HCT116 (cell line): ENCODE results near the gene ARTN. TPM values are rescaled to one million over a fixed set of nuclear protein-coding genes. Genes with fewer than 3 reads are reported as not detected.
A peak's percentile ranks its signal among the peaks of the same experiment; 100 is the strongest.

Source experiments
- ATAC-seq: fragments of 200-7000 bp; cut with Tn5 transposase; 2 replicates; pipeline ENCODE4 v1.9.1; 2020; ENCODE audit warnings: mild to moderate bottlenecking, moderate library complexity
- BruUV-seq: library from RNA; stranded (reverse); fragments of 400-500 nt; replicated peaks from 2 replicates; lab custom pipeline; 2021; lab: Mats Ljungman, UMichigan
- CTCF ChIA-PET: fragments of 300-600 bp; sonication (Branson Sonifier 250); formaldehyde crosslinking; loops from one replicate; lab custom pipeline; 2021; ENCODE audit warnings: antibody characterized with exemption; lab: Charles Lee
- POLR2A ChIA-PET: fragments of 300-600, 350-600 bp; sonication (Branson Sonifier 250); formaldehyde crosslinking; loops from one replicate; lab custom pipeline; 2021; ENCODE audit warnings: antibody characterized with exemption; lab: Charles Lee
- RAD21 ChIA-PET, 2 experiments: fragments of 300-600 bp; sonication (Branson Sonifier 250); formaldehyde crosslinking; loops; one replicate each; lab custom pipeline; 2023; ENCODE audit warnings: low total read pairs in 2 of 2; ENCODE audit not compliant: uncharacterized antibody in 2 of 2, unreplicated experiment in 2 of 2, low non-redundant PET in 1 of 2; lab: Charles Lee
- DNase-seq: peaks from one replicate; pipeline ENCODE4 v3.0.0-alpha.2; 2010; ENCODE audit warnings: low read depth, low spot score
- H2AFZ ChIP-seq: fragments of 200-600 bp; shearing (Covaris generic), sonication (generic); 2 replicates; pipeline ENCODE4 v1.6.1; 2017; ENCODE audit warnings: low read depth, mixed run types, mixed read lengths, antibody characterized with exemption, low read length; ENCODE audit not compliant: poor library complexity, severe bottlenecking
- H3K27ac ChIP-seq: 2 replicates; pipeline ENCODE4 v1.5.1; 2012; ENCODE audit warnings: low read depth, low read length
- H3K27me3 ChIP-seq: fragments of 200-600 bp; sonication (generic); 2 replicates; pipeline ENCODE4 v1.6.1; 2016; ENCODE audit warnings: mixed run types, low read length, mixed read lengths; ENCODE audit not compliant: insufficient read depth
- H3K36me3 ChIP-seq, 2 experiments: fragments of 200-500 bp in 1 of 2; fragments of 200-600 bp in 1 of 2; sonication (Bioruptor generic) in 1 of 2; sonication (generic) in 1 of 2; 2 replicates each; pipeline versions ENCODE4 v1.5.1 to v1.6.1; 2014 to 2016; ENCODE audit warnings: low read length in 2 of 2, inconsistent platforms in 1 of 2, mixed read lengths in 1 of 2, mixed run types in 1 of 2; ENCODE audit not compliant: insufficient read depth in 2 of 2, control insufficient read depth in 1 of 2
- H3K4me1 ChIP-seq, 2 experiments: fragments of 200-600 bp in 1 of 2; sonication (generic) in 1 of 2; 2 replicates each; pipeline versions ENCODE4 v1.5.1 to v1.6.1; 2012 to 2017; ENCODE audit warnings: low read length in 2 of 2, inconsistent platforms in 1 of 2, mild to moderate bottlenecking in 1 of 2, mixed read lengths in 1 of 2, mixed run types in 1 of 2, moderate library complexity in 1 of 2; ENCODE audit not compliant: insufficient read depth in 2 of 2, control insufficient read depth in 1 of 2
- H3K4me2 ChIP-seq: fragments of 200-600 bp; sonication (generic); 2 replicates; pipeline ENCODE4 v1.6.1; 2017; ENCODE audit warnings: mixed run types, low read length, mixed read lengths
- H3K4me3 ChIP-seq, 2 experiments: fragments of 200-600 bp in 1 of 2; sonication (generic) in 1 of 2; replicated peaks in 1 of 2; 2 replicates each; pipeline ENCODE4 v1.5.1; 2011 to 2016; ENCODE audit warnings: low read length in 2 of 2, control low read depth in 1 of 2, low read depth in 1 of 2, mild to moderate bottlenecking in 1 of 2, mixed read lengths in 1 of 2, mixed run types in 1 of 2
- H3K79me2 ChIP-seq: fragments of 200-600 bp; sonication (generic); 2 replicates; pipeline ENCODE4 v1.6.1; 2017; ENCODE audit warnings: mild to moderate bottlenecking, mixed run types, low read length, moderate library complexity, mixed read lengths; ENCODE audit not compliant: insufficient read depth
- H3K9ac ChIP-seq: fragments of 200-600 bp; sonication (generic); 2 replicates; pipeline ENCODE4 v1.6.1; 2016; ENCODE audit warnings: low read length, mixed read lengths
- H3K9me2 ChIP-seq: fragments of 200-600 bp; sonication (generic), shearing (Covaris generic); 2 replicates; pipeline ENCODE4 v1.6.1; 2017; ENCODE audit warnings: mixed run types, mild to moderate bottlenecking, moderate library complexity; ENCODE audit not compliant: insufficient read depth
- H3K9me3 ChIP-seq, 2 experiments: fragments of 200-500 bp in 1 of 2; fragments of 200-600 bp in 1 of 2; sonication (Bioruptor generic) in 1 of 2; sonication (generic) in 1 of 2; 2 replicates each; pipeline ENCODE4 v1.6.1; 2014 to 2017; ENCODE audit warnings: low read length in 2 of 2, mixed read lengths in 2 of 2, inconsistent platforms in 1 of 2, low read depth in 1 of 2, mild to moderate bottlenecking in 1 of 2, mixed run types in 1 of 2, moderate library complexity in 1 of 2; ENCODE audit not compliant: control insufficient read depth in 1 of 2, insufficient read depth in 1 of 2
- H4K20me1 ChIP-seq: fragments of 200-600 bp; sonication (generic), shearing (Covaris generic); 2 replicates; pipeline ENCODE4 v1.6.1; 2017; ENCODE audit warnings: mixed run types, mild to moderate bottlenecking, moderate library complexity; ENCODE audit not compliant: insufficient read depth
- CEBPB ChIP-seq: IDR thresholded peaks from 2 replicates; pipeline ENCODE4 v1.6.1; 2012; ENCODE audit warnings: low read depth
- EZH2phosphoT487 ChIP-seq: fragments of 200-600 bp; IDR thresholded peaks from 2 replicates; pipeline ENCODE4 v1.6.1; 2018; ENCODE audit warnings: antibody characterized with exemption, borderline replicate concordance
- JUND ChIP-seq: IDR thresholded peaks from 2 replicates; pipeline ENCODE4 v1.6.1; 2012
- POLR2A ChIP-seq: IDR thresholded peaks from 2 replicates; pipeline ENCODE4 v1.7.0; 2011; ENCODE audit warnings: borderline replicate concordance; ENCODE audit not compliant: insufficient read depth, insufficient read length; ENCODE audit errors: extremely low read depth
- POLR2AphosphoS5 ChIP-seq: IDR thresholded peaks from 2 replicates; pipeline ENCODE4 v1.6.1; 2011; ENCODE audit warnings: mild to moderate bottlenecking, low read depth, low read length, moderate library complexity
- RAD21 ChIP-seq: IDR thresholded peaks from 2 replicates; pipeline ENCODE4 v1.6.1; 2012; ENCODE audit warnings: low read depth, mild to moderate bottlenecking
- SIN3A ChIP-seq: IDR thresholded peaks from 2 replicates; pipeline ENCODE4 v1.6.1; 2012; ENCODE audit warnings: low read depth
- SRF ChIP-seq: IDR thresholded peaks from 2 replicates; pipeline ENCODE4 v1.6.1; 2012; ENCODE audit warnings: low read depth
- TCF7L2 ChIP-seq: IDR thresholded peaks from 2 replicates; pipeline ENCODE4 v1.7.0; 2011; ENCODE audit warnings: borderline replicate concordance, inconsistent platforms; ENCODE audit not compliant: insufficient read depth, insufficient read length; ENCODE audit errors: extremely low read depth
- ZFX ChIP-seq: fragments of 450-650 bp; IDR thresholded peaks from 2 replicates; pipeline ENCODE4 v1.6.1; 2017
- intact Hi-C: fragments of 100-400 bp; cut with micrococcal nuclease; formaldehyde crosslinking; loops from 2 replicates; pipeline ENCODE4 v1.10.0; 2022
- total RNA-seq: library from RNA; stranded (reverse); gene quantifications from one replicate; pipeline ENCODE4 v1.2.1, GENCODE V29; 2021; ENCODE audit not compliant: unreplicated experiment
- TF ChIP-seq, protein P1 (sequence below): IDR thresholded peaks from 2 replicates; pipeline ENCODE4 v1.6.1; 2012
- TF ChIP-seq, protein P2 (sequence below), 3 experiments: fragments of 200-600 bp in 1 of 3; sonication (generic) in 1 of 3; IDR thresholded peaks in 2 of 3; conservative IDR thresholded peaks in 1 of 3; 2 replicates each; pipeline ENCODE4 v1.5.1; 2012 to 2017; ENCODE audit warnings: low read depth in 2 of 3, low read length in 2 of 3, antibody characterized with exemption in 1 of 3, borderline replicate concordance in 1 of 3, control low read depth in 1 of 3, mild to moderate bottlenecking in 1 of 3, mixed read lengths in 1 of 3, mixed run types in 1 of 3, moderate library complexity in 1 of 3; ENCODE audit not compliant: insufficient read depth in 1 of 3
- TF ChIP-seq, protein P3 (sequence below): IDR thresholded peaks from 2 replicates; pipeline ENCODE4 v1.6.1; 2012; ENCODE audit warnings: low read depth

Gene ARTN
- total RNA-seq, 1 experiment from 2014 or later: 36.4 TPM

DNA sequence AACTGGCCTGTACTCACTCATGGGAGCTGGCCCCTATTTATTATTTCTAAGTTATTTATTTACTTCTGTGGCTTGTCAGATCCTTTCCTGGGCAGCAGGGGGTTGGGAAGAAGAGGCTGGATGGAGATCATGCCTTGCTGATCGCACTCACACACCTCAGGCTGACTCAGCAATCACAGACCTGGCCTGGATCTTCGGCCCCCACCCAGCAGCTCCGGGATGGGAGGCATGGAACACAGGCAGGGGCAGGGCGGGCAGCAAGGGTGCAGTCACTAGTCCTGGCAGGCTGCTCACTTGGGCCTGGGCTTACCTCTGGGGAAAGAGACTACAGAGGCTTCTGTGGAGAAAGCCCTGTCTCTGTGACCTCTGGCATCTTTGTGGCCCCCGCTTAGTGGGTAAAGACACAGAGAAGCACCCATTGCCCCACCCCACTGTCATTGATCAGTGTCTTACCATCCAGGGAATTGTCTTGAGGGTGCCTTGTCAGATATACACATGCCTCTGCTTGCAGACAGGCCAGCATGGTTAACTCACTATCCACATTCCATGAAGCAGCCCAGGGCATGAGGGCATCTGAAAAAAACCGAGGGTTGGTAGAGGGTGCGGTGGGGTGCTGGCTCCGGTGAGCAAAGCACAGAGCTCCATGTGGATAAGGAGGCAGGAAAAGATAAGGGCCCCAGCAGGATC is 3.7 kb downstream of the ARTN start:
- Histone ChIP-seq H3K79me2 (peaks cover 9% of the 10 kb centered on the region; the same call in 1 of the 2 replicates), H3K4me2 (no peak overlapping the region), H2AFZ (no peak overlapping the region), H3K9me2 (no peaks in the 10 kb centered on the region), H3K9me3 (no peaks in the 10 kb centered on the region), H3K4me1 (peaks cover 14 to 38% of the 10 kb centered on the region in 2 experiments), H3K9ac (no peak overlapping the region), H3K27me3 (no peaks in the 10 kb centered on the region), H3K36me3 (0 out of 4 replicates have a peak, but pooled peaks cover 0 to 10% of the 10 kb centered on the region in 2 experiments), H3K4me3 (no peak overlapping the region), H4K20me1 (no peaks in the 10 kb centered on the region), H3K27ac (no peak overlapping the region)
- ChIA-PET POLR2A (interaction anchor here (0.9 kb wide), 1 partner anchor 8 kb away, joined by 3 read pairs; no protein-coding TSS in a partner anchor), RAD21 (no interaction called here), CTCF (interaction anchor here (12.2 kb wide), 1 partner anchor 171 kb away, joined by 479 read pairs; no protein-coding TSS in a partner anchor)
- intact Hi-C loops: no loop called here
- no peak for DNase-seq
- BruUV-seq: no TSS peak
- ATAC-seq: no peak
- peak; percentile 14; the same call in 1 of the 2 replicates for TF ChIP-seq POLR2AphosphoS5
- TF ChIP-seq, protein P1, sequence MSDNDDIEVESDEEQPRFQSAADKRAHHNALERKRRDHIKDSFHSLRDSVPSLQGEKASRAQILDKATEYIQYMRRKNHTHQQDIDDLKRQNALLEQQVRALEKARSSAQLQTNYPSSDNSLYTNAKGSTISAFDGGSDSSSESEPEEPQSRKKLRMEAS: no peak

DNA sequence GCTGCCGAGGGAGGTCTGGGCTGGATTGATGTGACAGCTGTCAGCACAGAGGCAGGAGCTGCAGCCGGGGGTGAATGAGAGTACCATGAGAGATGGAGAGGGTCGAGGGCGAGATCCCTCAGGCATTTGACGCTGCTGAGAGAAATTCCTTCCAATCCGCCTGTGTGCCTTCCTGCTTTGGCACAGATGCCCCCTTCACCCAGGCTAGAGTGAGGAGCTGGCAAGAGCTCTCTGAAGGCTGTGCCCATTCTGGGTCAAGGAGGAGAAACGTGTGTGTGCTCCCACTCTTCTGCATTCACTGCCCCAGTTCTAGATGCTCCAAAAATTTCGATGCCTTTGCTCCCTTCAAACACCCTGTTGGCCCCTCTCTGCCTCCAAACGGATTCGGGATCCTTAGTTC is 4.8 kb downstream of the ARTN start:
- H3K9ac ChIP-seq: no peak overlapping the region
- ATAC-seq: no peak
- H3K27ac ChIP-seq: no peak overlapping the region
- ChIA-PET RAD21 (no interaction called here), CTCF (interaction anchor here (0.9 to 12.2 kb wide), 3 partner anchors 8 to 172 kb away, joined by 5 to 479 read pairs (median 19); no protein-coding TSS in a partner anchor), POLR2A (interaction anchor here (0.9 kb wide), 1 partner anchor 7 kb away, joined by 3 read pairs; no protein-coding TSS in a partner anchor)
- no peaks in the 10 kb centered on the region for H3K27me3 ChIP-seq
- TF ChIP-seq TCF7L2 (no peak), POLR2A (no peak), SIN3A (no peak), SRF (no peak), CEBPB (no peak), JUND (no peak), EZH2phosphoT487 (no peak), ZFX (no peak), RAD21 (no peak)
- TF ChIP-seq, protein P2, sequence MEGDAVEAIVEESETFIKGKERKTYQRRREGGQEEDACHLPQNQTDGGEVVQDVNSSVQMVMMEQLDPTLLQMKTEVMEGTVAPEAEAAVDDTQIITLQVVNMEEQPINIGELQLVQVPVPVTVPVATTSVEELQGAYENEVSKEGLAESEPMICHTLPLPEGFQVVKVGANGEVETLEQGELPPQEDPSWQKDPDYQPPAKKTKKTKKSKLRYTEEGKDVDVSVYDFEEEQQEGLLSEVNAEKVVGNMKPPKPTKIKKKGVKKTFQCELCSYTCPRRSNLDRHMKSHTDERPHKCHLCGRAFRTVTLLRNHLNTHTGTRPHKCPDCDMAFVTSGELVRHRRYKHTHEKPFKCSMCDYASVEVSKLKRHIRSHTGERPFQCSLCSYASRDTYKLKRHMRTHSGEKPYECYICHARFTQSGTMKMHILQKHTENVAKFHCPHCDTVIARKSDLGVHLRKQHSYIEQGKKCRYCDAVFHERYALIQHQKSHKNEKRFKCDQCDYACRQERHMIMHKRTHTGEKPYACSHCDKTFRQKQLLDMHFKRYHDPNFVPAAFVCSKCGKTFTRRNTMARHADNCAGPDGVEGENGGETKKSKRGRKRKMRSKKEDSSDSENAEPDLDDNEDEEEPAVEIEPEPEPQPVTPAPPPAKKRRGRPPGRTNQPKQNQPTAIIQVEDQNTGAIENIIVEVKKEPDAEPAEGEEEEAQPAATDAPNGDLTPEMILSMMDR (IDR thresholded peaks at IDR 0.05 in 2 of 3, conservative IDR thresholded peaks at IDR 0.05 in 1 of 3; ENCODE audit: borderline replicate concordance in 1 of 3, insufficient read depth in 1 of 3, low read depth in 2 of 3, low read length in 2 of 3): no peak
- TF ChIP-seq, protein P3, sequence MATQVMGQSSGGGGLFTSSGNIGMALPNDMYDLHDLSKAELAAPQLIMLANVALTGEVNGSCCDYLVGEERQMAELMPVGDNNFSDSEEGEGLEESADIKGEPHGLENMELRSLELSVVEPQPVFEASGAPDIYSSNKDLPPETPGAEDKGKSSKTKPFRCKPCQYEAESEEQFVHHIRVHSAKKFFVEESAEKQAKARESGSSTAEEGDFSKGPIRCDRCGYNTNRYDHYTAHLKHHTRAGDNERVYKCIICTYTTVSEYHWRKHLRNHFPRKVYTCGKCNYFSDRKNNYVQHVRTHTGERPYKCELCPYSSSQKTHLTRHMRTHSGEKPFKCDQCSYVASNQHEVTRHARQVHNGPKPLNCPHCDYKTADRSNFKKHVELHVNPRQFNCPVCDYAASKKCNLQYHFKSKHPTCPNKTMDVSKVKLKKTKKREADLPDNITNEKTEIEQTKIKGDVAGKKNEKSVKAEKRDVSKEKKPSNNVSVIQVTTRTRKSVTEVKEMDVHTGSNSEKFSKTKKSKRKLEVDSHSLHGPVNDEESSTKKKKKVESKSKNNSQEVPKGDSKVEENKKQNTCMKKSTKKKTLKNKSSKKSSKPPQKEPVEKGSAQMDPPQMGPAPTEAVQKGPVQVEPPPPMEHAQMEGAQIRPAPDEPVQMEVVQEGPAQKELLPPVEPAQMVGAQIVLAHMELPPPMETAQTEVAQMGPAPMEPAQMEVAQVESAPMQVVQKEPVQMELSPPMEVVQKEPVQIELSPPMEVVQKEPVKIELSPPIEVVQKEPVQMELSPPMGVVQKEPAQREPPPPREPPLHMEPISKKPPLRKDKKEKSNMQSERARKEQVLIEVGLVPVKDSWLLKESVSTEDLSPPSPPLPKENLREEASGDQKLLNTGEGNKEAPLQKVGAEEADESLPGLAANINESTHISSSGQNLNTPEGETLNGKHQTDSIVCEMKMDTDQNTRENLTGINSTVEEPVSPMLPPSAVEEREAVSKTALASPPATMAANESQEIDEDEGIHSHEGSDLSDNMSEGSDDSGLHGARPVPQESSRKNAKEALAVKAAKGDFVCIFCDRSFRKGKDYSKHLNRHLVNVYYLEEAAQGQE: no peak
- no peak overlapping the region for H2AFZ ChIP-seq
- H3K4me3 ChIP-seq: no peak overlapping the region
- no TSS peak for BruUV-seq
- H4K20me1 ChIP-seq: no peaks in the 10 kb centered on the region
- H3K36me3 ChIP-seq: 0 out of 4 replicates have a peak, but pooled peaks cover 0 to 10% of the 10 kb centered on the region in 2 experiments
- H3K9me3 ChIP-seq: no peaks in the 10 kb centered on the region
- no peak for DNase-seq
- H3K79me2 ChIP-seq: peaks cover 9% of the 10 kb centered on the region; the same call in 1 of the 2 replicates
- no peak overlapping the region for H3K4me2 ChIP-seq
- H3K9me2 ChIP-seq: no peaks in the 10 kb centered on the region
- intact Hi-C loops: no loop called here
- peaks cover 5 to 28% of the 10 kb centered on the region in 2 experiments; a peak in 3 of 4 replicates for H3K4me1 ChIP-seq
